ENCODE data around the gene PHLDA2.
"Not testable (repeated sequence)": the region's sequence is repeated elsewhere in the genome, so short reads cannot be mapped to it uniquely, and the experiment has no call there.

PHLDA2 gene

DNA sequence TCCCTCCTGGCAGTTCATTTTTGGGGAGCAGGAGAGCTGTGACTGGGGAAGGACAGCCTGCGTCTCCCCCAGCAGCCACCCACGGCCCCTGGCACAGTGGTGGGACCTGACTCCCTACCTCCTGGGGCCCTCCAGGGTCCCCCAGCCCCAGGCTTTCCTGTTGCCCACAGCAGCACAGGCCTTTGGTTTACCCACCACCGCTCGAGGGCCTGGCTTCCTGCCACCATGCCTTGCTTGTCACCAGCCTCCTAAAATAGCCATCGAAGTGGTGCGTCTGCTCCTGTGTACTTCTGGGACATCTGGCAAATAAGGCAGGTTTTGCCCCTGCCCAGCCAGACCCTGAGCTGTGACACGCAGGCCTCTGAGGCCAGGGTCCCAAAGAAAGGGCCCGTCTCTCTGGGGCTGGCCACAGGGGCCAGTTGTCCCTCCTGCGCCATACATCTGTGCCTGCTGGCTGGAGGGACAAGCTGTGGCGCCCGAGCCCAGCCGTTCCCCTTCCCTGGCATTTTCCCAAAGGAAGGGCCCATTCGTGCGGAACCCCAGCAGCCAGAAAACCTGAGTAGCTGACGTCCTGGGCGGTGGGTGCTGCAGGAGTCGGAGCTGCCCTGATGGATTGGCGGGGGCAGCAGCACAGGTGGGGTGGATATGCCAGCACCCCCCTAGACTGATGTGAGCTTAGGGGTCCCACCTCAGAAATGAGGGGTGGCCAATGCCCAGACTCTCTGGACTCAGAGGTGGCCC, 14.6 kb downstream of the PHLDA2 start:
- DNase-seq (ENCODE audit: low read depth in 2 of 2), result no peak

DNA sequence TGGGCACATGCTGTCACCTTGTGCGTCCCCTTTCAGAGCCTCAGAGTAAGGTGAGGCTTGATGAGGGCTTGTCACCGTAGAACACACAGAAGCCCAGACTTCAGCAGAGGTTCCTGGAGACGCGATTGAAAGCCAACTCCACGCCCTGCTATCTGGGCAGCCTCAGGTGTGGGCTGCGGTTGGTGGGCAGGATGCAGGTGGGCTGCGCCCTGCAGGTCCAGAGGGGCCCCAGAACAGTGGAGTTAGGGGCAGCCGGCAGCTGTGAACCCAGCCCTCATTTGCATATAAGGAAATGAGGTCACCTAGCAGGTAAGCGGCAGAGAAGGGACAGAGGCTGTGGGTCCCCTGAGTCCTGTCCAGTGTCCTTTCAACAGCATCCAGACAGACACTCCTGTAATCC, 15.4 kb downstream of the PHLDA2 start:
- no peak for DNase-seq (ENCODE audit: low read depth in 2 of 2)

- no peak for DNase-seq (ENCODE audit: low read depth in 2 of 2)
These were observed 16.2 kb downstream of the PHLDA2 start for GRCh38 chr11:2913019-2913431.

- DNase-seq (ENCODE audit: low read depth in 2 of 2), result no peak
These were observed 16.7 kb downstream of the PHLDA2 start for GRCh38 chr11:2912498-2912897.

DNA sequence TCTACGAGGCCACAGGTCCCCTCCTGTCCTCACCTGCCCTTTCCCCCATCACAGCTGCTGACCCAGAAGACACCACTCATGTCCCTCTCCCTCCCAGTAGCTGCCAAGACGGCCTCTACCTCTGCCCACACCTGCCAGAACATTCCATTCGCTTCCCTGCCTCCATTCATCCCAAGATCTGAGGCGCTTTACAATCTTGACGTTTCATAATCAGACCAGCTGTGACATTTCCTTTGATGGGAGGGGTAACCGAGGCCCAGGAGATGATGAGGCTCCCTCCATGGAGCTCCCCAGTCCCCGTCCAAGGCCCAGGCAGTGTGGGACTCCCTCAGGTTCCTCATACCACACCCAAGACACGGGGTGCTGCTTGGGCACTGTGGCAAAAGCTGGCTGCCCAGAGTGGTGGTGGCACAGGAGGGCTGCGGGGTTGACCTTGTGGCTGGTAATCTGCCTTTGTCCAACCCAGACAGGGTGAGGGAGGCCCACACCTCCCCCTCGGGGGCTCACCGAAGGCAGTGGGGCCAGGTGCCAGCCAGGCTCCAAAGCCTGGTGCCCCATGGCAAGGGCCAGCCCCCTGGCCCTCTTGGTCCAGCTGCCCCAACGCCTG, 17.3 kb downstream of the PHLDA2 start:
- no peak for DNase-seq (ENCODE audit: low read depth in 2 of 2)

DNA sequence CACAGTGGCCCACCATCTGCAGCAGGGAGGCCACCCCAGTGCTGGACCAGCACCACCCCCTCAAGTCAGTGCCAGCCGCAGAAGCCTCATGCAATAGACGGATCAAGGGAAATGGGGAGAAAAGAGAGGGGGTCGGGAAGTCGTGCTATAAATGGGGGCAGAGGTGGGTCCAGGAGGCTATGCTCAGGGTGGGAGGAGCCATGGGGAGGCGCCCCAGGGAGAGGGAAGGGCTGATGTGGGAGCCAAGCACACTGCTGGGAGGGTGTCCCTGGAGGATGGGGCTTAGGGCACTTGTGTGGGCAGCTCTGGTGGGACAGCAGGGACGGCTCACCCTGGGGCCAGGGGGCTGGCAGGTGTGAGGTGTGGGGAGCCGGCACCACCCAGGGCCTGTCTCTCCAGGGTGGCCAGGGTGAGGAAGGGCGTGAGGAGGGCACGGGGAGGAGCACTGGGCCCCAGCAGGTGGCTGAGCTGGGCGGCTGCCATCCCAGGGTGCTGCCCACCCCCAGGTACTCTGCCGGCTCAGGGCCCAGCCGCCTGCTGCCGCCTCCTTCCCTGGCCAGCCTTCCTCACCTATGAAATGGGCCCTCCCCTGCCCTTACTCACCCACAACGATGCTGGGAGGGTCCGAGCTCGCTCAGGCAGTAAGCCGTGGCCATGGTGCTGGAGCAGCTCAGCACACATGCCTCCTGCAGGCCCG, 18.0 kb downstream of the PHLDA2 start:
- DNase-seq (ENCODE audit: low read depth in 2 of 2), result no peak

GRCh38 chr11:2910401-2910955, 18.7 kb downstream of the PHLDA2 start:
- no peak for DNase-seq (ENCODE audit: low read depth in 2 of 2)

DNA sequence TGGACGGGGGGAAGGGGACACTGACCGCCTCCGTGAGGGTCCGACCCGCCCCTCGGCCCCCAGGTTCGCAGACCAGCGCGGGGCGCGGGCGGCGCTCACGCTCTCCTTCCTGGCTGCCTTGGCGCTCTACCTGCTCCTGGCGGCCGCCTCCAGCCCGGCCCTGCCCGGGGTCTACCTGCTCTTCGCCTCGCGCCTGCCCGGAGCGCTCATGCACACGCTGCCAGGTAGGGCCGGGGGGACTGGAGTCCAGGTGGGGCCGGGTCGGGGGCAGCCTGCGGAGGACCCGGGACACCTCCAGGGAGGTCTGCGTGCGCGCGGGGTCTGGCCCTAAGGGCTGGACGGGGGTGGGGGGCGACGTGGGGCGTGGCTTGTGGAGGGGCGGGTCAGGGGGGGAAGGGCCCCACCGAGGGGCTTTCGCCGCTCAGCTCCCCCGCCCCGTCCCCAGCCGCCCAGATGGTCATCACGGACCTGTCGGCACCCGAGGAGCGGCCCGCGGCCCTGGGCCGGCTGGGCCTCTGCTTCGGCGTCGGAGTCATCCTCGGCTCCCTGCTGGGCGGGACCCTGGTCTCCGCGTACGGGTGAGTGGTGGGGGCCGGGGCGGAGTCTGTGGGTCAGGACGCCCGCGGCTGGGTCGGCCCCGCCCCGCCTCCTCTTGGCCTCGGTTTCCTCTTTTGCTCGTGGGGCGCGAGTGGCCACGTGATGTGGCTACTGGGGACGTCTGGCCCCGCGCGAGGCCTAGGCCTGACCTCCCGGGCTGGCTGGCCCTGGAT, 19.9 kb downstream of the PHLDA2 start:
- no peak for DNase-seq (ENCODE audit: low read depth in 2 of 2)

GRCh38 chr11:2908130-2908529, 21.1 kb downstream of the PHLDA2 start:
- DNase-seq (ENCODE audit: low read depth in 2 of 2), result no peak

GRCh38 chr11:2905299-2905698, 23.9 kb downstream of the PHLDA2 start:
- not testable (repeated sequence) for DNase-seq (ENCODE audit: low read depth in 2 of 2)

- no peak for DNase-seq (ENCODE audit: low read depth in 2 of 2)
These were observed 24.8 kb downstream of the PHLDA2 start for GRCh38 chr11:2904153-2905052.

GRCh38 chr11:2903672-2904011, 25.6 kb downstream of the PHLDA2 start:
- DNase-seq (ENCODE audit: low read depth in 2 of 2), result no peak

DNA sequence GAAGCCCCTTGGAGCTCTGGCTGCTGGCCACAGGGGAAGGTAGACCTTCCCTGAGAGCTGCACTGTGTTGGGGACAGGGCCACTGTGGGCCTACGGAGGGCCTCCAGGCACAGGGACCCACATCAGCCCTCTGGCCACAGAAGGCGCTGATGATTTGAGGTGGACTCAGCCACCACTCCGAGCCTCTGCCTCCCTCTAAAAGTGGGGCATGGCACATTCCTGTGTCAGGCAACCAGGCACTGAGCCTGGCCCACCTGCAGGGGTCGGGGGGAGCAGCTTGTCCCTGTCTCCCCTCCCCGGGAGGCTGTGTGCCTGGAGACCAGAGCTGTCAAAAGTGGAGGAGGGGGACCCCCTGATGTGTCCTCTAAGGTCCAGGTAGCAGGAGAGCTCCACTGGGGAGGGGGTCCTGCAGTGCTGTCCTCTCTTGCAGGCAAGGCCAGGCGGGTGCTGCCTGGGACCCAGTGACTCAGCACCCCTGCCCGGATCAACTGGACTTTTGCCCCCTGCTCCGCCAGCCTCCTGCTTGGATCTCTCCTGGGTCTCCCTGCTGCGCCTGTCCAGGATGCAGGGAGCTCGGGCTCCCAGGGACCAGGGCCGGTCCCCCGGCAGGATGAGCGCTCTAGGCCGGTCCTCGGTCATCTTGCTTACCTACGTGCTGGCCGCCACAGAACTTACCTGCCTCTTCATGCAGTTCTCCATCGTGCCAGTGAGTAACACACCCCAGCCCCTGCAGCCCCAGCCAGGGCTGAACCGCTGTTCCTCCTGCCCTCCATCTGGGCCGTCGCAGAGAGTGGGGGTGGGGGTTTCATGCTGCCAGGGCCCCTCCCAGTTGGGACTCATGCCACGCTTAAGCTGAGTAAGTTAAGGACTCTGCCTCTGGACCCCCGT, 26.2 kb downstream of the PHLDA2 start:
- no peak for DNase-seq (ENCODE audit: low read depth in 2 of 2)

DNA sequence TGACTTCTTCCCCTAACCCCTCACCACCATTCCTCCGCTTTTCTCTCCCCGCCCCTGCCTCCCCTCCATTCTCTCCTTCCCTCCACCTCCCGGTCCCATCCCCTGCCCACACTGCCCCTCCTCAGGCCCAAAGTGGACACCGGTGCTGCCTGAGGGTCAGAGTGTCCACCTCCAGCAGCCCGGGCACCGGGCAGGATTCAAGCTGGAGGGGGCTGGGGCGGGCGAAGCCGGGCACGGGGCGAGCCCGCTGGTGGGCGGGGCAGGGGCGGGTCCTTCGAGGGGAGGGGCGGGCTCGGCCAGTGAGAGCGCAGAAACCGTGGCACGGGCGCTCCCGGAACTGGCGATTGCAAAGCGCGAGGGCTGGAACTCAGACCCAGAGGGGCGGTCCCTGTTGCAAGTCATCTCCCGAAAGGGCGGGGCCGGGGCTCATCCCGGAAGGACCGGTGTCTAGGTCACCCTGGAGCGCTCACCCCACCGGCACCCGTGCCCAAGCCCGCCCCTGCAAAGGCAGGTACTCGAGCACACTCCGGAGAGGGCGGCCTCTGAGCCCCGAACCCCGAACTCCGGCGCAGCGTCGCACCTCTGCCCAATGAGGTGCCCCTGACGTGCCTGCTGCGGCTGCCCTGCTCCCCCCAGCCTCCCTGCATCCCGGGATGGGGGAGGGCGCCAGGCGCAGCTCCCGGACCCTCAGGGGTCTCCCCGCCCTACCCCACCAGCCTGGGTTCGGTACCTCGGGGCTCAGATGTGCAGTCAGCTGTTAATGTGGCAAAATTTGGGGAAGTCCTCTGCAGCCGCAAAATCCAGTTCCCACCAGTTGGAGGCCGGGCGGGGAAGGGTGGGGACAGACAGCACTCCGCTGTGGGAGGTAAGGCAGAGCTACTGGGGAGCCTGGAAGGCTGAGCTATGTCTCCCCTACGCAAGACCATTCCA, 27.1 kb downstream of the PHLDA2 start:
- DNase-seq (ENCODE audit: low read depth in 2 of 2), result peak; percentile 89 to 96

DNA sequence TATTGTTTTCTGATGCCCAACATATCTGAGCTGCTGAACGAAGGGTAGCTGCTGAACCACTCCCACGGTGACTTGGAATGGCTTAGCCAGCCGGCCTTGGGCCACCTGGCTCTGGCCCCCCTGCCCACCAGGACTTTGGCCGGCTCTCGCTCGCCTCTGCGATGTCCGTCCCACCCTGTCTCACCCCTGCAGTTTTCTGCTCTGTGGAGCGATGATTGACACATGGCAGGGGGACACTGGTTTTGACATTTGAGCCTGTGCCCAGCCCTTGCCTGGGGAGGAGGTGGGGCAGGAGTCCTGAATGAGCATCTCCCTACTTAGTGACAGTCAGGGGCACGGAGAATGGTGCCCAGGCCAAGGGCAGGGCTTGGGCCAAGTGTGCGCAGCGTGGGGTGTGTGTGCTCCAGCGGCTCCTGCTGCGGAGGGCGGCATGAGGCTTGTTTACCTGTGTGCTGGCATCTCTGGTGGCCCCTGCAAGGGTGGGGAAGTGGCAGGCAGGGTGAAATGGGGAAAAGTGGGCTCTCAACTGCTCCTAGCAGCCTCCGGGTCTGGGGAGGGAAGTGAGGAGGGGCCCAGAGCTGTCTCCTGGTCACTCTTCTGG, 27.9 kb downstream of the PHLDA2 start:
- DNase-seq (ENCODE audit: low read depth in 2 of 2), result no peak

GRCh38 chr11:2899080-2899783, 30.0 kb downstream of the PHLDA2 start:
- DNase-seq (ENCODE audit: low read depth in 2 of 2), result no peak

- DNase-seq (ENCODE audit: low read depth in 2 of 2), result peak in 1 of 2 donors; percentile 36
These were observed 30.7 kb downstream of the PHLDA2 start for GRCh38 chr11:2898366-2899079.
